Measurements from ENCODE around the gene SPATA17.

GRCh38 chr1:217770918-217771317 lies 139.8 kb downstream of the SPATA17 start:
- TF ChIP-seq CTCF (IDR thresholded peaks at IDR 0.05) (no peak), POLR2A (IDR thresholded peaks at IDR 0.05) (no peak)
